CD4-positive, alpha-beta T cell treated with Interleukin-10 for 1 hour (primary cell): ENCODE results near the gene DUSP14.

Experiments used
- DNase-seq: peaks from one replicate; pipeline ENCODE4 v3.0.0-alpha.2; 2020

The DUSP14 gene

DNA sequence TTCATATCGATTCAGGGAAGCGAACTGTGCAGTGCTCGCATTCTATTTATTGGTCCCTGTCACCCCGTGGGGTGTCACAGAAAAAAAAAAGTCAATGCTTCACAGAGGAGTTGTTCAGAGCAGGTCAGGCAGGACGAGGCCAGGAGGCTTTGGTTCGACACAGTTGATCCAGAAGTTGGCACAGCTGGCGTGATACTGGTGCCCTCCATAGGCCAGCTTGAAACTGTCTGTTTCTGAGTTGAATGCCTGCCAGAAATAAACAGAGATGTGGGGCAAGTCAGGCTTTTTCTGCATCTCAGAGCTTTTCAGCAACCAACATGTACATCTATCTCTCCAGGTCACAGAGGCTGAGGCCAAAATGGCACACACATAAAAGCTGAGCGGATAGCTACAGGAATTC is 29.1 kb downstream of the DUSP14 start:
- DNase-seq, result no peak

DNA sequence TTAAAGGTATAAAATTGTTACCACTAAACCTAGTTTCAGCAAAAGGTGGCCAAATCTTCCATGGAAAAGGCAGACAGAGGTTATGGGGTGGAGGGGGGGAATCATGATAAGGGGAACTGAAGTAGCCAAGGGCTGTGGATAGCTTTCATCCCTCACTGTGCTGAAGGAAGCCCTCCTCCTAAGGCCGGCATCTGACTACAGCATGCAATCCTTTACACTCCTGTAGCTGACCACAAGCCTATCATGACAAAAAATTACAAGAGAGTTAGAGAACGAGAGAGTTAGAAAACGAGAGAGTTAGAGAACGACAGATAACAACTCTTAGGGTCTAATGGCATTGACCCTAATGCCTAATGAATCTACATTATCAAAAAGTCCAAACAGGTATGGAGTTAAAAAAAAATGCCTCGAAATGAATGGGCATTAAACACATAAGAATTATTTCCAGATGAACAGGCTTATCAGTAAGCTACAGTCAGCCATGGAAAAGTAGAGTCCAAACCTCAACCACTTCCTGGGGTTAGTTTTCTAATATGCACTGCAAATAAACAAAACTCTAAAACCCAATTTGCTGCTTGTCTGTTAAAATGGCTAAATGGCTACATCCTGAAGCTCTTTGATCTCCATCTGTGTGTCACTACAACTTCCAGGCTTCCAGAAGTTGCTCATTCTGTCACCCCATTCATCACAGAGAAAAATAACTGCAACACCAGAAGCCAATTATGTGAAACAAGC is 29.7 kb downstream of the DUSP14 start:
- DNase-seq, result no peak

- no peak for DNase-seq
Observed at GRCh38 chr17:37520174-37520573, 30.5 kb downstream of the DUSP14 start.

DNA sequence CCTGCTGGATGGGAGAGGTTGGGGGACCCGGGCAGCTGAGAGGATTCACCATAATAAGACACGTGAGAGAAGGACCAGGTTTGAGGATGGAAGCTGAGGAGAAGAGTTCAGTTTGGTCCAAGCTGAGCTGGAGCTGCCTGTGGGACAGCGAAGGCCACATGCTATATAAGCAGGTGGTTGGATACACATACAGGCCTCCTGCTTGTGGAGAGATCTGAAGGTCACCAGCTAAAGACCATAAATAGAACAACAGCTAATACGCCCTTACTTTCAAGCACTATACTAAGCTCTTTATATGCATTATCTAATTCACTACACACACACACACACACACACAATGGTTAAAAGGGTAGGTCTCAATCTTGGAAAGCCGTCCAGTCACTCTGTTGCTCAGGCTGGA is 32.1 kb downstream of the DUSP14 start:
- no peak for DNase-seq

DNA sequence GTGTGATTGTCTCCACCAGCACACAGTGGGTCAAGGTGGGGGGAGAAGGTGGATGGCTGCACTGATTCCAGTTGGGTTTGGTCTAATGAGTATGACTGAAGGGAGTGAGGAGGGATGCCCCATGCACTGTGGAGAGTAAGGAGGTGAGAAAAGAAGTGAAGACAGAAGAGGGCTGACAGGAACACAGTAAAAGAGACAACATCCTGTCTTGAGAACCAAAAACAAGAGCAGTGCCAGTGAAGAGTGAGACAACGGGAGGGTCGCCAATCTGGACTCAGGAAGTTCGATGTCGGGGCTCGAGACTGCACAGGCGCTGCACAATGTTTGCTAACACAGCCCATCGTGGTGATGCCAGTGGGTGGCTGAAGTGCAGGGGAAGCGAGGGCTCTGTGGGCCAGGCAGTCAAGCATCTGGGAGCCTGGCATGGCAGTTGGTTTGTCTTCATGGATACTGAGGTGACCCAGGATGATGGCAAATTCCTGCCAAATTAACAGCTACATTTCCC is 34.1 kb downstream of the DUSP14 start:
- DNase-seq, result no peak

- DNase-seq, result peak; percentile 57
Observed at GRCh38 chr17:37527249-37527851, 37.7 kb downstream of the DUSP14 start.

DNA sequence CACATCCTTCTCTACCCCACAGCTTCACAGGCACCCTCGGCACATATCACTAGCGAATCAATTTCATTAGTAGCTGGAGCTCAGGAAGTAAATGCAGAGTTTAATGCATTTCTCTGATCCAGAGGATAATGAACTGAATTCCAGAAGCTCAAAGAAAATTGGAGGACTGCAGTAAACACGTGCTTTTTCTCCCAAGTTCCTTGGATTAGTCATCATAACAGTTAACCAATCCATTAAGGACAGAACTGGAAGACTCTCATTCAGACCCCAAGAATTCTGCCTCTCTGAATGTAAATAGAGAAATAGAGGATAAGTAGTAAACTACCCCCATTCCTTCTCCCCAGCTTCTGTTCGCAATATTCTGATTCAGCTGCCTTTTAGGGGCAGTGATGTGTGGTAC is 40.7 kb downstream of the DUSP14 start:
- no peak for DNase-seq

GRCh38 chr17:37532756-37533155 is 43.1 kb downstream of the DUSP14 start:
- no peak for DNase-seq

DNA sequence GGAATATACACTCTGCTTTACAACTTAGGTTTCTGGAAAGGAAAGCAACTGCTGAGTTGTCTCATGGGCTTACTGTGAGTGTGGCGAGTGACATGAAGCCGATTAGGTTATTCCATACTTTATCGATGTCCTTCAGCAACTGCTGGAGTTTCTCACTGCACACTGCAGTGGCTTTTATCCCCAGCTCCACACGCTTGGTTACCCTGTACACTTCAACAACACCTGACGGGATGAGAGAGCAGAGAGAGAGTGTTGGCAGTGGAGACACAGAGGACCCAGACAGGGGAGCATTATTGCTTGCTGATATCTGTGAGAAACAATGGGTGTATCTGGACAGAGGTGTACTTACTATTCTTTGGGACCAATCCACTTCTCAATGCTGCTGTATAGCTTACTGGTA is 46.2 kb downstream of the DUSP14 start:
- DNase-seq, result no peak

DNA sequence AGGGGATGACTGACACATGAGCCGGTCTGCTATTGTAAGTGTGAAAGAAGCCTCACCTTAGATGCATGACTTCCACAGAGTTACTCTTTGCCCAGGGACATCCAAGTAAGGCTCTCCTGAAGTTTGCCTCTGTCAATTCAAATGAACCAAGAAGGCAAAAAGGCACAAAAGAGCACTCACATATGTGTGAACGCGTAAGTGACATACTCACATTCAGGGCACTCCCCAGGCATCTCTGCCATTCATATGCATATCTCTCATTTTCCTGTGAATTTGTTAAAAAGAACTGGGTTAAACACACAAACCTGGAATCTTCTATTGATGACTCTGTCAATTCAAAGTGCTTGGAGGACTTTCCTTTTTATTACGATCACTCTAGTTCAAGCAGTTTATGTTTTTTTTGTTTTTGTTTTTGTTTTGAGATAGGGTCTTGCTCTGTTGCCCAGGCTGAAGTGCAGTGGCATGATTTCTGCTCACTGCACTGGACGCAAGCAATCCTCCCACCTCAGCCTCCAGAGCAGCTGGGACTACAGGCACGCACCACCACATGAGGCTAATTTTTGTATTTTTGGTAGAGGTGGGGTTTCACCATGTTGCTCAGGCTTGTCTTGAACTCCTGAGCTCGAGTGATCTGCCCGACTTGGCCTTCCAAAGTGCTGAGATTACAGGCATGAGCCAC is 49.4 kb downstream of the DUSP14 start:
- no peak for DNase-seq

GRCh38 chr17:37541880-37542660 is 52.4 kb downstream of the DUSP14 start:
- no peak for DNase-seq

- DNase-seq, result no peak
Observed at GRCh38 chr17:37543637-37544052, 54.0 kb downstream of the DUSP14 start.

DNA sequence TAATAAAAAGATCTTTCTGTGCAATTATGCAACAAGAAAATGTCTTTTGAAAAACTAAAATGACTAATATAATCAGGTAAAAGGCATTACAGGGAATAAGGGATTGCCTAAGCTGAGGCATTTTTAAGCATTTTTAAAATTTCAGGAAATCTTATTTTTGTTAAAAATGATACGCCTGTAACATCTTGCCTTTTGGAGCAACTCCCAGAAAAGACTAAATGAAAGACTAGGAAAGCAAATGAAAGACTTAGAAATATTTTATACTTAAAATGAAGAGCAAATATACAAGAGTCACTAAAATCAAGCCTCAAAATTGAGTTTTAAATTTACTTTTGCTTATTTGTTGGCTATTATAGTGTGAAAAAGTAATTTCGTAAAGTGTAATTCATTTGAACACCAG is 55.8 kb downstream of the DUSP14 start:
- DNase-seq, result no peak

DNA sequence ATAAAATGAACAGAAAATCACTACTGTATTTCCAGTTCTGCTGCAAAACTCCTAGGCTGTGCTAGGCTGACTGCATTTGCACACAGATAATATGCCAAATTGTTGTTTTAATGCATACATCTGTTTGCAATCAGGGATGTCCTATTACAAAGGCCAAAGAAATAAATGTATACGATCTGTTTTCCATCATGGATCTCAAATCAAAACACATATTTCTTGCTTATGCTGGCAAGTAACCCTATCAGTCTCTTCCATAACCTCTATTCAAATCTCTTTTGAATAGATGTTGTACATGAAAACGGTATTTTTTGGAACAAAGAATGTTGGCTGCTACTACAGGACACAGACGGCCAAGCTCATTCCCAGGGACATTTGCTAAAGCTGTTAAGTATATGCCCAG is 56.6 kb downstream of the DUSP14 start:
- DNase-seq, result no peak

DNA sequence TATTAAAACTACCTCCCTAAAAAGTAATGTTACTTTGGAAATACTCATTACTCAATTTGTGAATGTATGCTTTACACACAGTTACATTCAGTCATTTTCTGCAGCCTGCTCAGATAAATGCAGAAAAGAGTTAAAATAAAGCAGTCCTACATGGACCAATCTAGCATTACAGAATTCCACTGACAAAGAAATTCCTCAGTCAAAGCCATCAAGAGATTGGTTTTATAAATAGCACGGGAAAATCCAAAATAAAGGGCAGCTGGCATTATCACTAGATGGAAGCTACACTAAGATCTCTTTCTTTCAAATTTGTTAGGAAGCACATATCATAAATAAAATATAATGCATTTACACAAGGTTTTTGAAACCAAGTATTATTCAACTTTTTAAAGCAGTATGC is 58.3 kb downstream of the DUSP14 start:
- DNase-seq, result no peak

GRCh38 chr17:37551788-37552187 is 62.1 kb downstream of the DUSP14 start:
- DNase-seq, result no peak

DNA sequence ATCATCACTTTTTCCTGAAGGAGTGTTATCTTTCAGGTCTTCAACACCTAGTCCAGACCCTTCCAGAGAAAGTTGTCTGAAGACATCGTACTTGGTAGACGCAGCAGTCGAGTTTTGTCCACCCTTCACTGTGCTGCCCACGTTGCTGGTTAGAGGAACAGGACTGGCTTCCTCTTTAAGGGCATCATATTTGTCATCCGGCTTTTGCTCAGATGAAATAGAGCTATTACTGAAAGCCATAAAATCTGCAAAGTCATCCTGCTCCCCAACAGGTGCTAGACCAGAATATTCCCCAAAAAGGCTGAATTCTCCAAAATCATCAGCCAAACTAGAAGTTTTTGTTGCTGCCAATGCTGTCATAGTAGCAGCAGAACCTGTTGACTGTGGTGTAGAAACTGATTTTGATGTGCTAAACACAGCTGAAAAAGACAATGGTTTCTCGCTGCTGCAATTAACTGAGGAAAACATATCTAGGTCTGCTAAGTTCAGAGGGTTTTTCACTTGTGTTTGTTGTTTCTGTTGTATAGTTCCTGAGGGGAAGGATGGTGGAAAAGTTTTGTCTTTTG is 63.8 kb downstream of the DUSP14 start:
- no peak for DNase-seq

GRCh38 chr17:37555386-37555785 is 65.7 kb downstream of the DUSP14 start:
- DNase-seq, result no peak

GRCh38 chr17:37557482-37557881 is 67.8 kb downstream of the DUSP14 start:
- DNase-seq, result no peak

DNA sequence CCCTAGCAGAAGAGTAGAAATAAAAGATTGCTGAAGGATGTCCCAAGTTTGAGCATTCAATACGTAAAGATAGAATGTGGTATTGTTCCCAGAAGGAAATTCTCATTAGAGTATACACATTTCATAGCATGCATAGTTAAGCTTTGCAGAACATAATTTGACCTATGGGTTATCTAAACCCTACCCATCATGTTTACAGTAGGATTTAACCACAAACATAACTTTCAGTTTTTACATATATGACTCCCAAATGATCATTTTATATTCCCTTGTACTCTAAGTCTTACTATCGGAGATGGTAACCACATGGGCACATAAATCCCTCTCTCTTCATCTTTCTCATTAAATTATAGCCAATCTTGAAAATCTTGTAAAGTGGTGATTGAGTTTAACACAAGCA is 68.6 kb downstream of the DUSP14 start:
- no peak for DNase-seq

DNA sequence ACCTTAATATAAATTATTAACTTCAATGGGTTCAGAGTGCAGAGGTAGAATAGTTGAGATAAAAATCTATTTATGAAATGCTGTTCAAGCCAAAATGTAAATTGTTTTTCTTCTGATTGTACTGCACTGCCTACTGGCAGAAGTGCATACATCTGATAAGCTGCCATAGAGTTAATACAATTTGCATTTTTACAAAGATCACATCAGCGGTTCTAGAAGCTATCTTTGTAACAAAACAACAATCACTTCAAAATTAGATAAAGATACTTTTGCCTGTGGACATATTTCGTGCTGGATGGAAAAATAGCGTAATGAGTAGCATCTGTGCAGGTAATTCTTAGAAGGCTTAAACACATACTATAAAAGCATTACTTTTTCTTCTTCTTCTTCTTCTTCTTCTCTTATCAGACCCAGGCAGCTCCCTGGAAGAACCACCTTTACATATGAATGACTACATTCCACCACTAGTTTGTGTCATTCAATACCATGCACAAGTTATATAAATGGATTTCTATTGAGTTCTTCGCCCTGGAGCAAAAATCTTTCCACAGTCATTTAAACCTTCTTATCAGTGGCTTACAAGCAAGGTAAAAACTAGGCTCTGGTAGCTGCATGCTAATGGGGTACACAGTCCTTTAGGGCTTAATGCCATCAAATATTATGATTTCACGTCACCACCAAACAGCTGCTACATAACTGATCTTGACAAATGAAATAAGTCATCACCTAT is 72.5 kb downstream of the DUSP14 start:
- DNase-seq, result no peak
